ENCODE results near the gene JMJD7. TPM values are rescaled to one million over a fixed set of nuclear protein-coding genes. Genes with fewer than 3 reads are reported as not detected.

The JMJD7 gene
- total RNA-seq, 3 donors from 2014 or later (not counting 1 experiment from before 2014, with no cell fraction given), result 20.3 to 36.4 (median 28.7) TPM

GRCh38 chr15:41790169-41790568, 37.7 kb upstream of the JMJD7 start:
- Mint-ChIP-seq H3K36me3 (no peaks in the 10 kb centered on the region), H3K4me3 (no peak overlapping the region), H3K4me1 (peaks cover 47 to 51% of the 10 kb centered on the region in 2 donors), H3K9me3 (no peaks in the 10 kb centered on the region), H3K27ac (peak overlapping the region; percentile 29 to 74), H3K27me3 (ENCODE audit: low read depth in 2 of 2) (no peaks in the 10 kb centered on the region)
- Histone ChIP-seq H3K4me3 (ENCODE audit: low read length) (no peak overlapping the region), H3K9me3 (ENCODE audit: control insufficient read depth, insufficient read depth, low read length) (no peaks in the 10 kb centered on the region), H3K36me3 (ENCODE audit: control insufficient read depth, insufficient read depth, low read length) (no peaks in the 10 kb centered on the region), H3K4me1 (ENCODE audit: control insufficient read depth, insufficient read depth, low read length) (peaks cover 15% of the 10 kb centered on the region), H3K27me3 (ENCODE audit: control insufficient read depth, insufficient read depth, low read length) (no peaks in the 10 kb centered on the region), H3K27ac (ENCODE audit: low read length) (no peak overlapping the region)
- no peak for TF ChIP-seq CTCF (IDR thresholded peaks at IDR 0.05)
- intact Hi-C loops (cut with micrococcal nuclease), result no loop called here
- ATAC-seq (no peak), DNase-seq (no peak)
- 90% methylated on average over 3 of the region's 3 CpGs for WGBS (ENCODE audit: insufficient coverage)

DNA sequence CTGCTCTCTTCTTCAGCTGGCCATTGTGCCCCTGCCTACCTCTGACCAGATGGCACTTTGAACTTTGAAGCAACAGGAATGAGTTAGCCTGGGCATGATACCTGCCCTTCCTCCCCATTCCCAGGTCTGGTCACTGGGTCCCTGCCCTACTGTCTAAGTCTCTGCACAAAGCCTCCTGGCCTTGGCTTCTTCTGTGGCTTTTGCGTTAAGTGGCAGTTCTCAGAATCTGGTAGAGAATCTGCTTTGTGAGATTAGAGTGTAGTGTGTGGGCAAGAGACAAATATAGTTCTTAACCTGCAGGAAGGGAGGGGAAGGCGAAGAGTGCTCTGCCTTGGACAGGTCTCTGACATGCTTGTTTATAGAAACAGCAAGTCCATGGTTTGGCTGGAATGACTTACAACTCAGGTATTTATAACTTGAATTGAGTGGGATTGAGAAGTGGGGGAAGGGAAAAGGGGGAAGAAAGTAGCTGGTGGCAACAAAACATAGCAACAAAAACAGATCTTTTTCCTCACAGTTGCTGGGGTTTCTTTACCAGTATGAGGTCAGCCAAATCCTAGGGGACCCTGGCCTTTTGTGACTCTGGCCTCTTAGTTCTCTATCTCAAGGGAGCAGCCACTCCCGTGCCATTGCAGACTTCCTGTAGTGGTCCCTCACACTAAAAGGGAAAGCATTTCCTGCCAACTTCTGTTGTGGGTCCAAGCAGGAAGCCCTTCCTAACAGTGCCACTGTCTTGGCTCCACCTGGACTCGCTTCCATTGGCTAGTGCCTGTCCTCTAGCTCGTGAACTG, 36.9 kb upstream of the JMJD7 start:
- Mint-ChIP-seq H3K27me3 (ENCODE audit: low read depth in 2 of 2) (no peaks in the 10 kb centered on the region), H3K4me1 (peaks cover 51 to 52% of the 10 kb centered on the region in 2 donors), H3K9me3 (no peaks in the 10 kb centered on the region), H3K27ac (peak overlapping the region; percentile 61 to 74), H3K36me3 (no peaks in the 10 kb centered on the region), H3K4me3 (peak overlapping the region; percentile 5)
- Histone ChIP-seq H3K27me3 (ENCODE audit: control insufficient read depth, insufficient read depth, low read length) (no peaks in the 10 kb centered on the region), H3K4me3 (ENCODE audit: low read length) (no peak overlapping the region), H3K36me3 (ENCODE audit: control insufficient read depth, insufficient read depth, low read length) (no peaks in the 10 kb centered on the region), H3K9me3 (ENCODE audit: control insufficient read depth, insufficient read depth, low read length) (no peaks in the 10 kb centered on the region), H3K4me1 (ENCODE audit: control insufficient read depth, insufficient read depth, low read length) (peaks cover 15% of the 10 kb centered on the region), H3K27ac (ENCODE audit: low read length) (no peak overlapping the region)
- no peak for TF ChIP-seq CTCF (IDR thresholded peaks at IDR 0.05)
- DNase-seq (no peak), ATAC-seq (peak in 1 of 3 donors; percentile 58)
- WGBS (ENCODE audit: insufficient coverage), result 18% methylated on average over 5 of the region's 5 CpGs
- intact Hi-C loops (cut with micrococcal nuclease), result no loop called here

GRCh38 chr15:41791547-41791937, 36.4 kb upstream of the JMJD7 start:
- Mint-ChIP-seq H3K4me3 (peak overlapping the region; percentile 62), H3K9me3 (no peaks in the 10 kb centered on the region), H3K36me3 (no peaks in the 10 kb centered on the region), H3K4me1 (peaks cover 51 to 57% of the 10 kb centered on the region in 2 donors), H3K27me3 (ENCODE audit: low read depth in 2 of 2) (no peaks in the 10 kb centered on the region), H3K27ac (peak overlapping the region; percentile 61 to 74)
- DNase-seq (no peak), ATAC-seq (no peak)
- H3K27me3 ChIP-seq (ENCODE audit: control insufficient read depth, insufficient read depth, low read length), result no peaks in the 10 kb centered on the region
- H3K4me1 ChIP-seq (ENCODE audit: control insufficient read depth, insufficient read depth, low read length), result peaks cover 15% of the 10 kb centered on the region
- TF ChIP-seq CTCF (IDR thresholded peaks at IDR 0.05), result no peak
- H3K36me3 ChIP-seq (ENCODE audit: control insufficient read depth, insufficient read depth, low read length), result no peaks in the 10 kb centered on the region
- WGBS (ENCODE audit: insufficient coverage), result 95% methylated on average over 4 of the region's 4 CpGs
- intact Hi-C loops (cut with micrococcal nuclease), result no loop called here
- no peak overlapping the region for H3K27ac ChIP-seq (ENCODE audit: low read length)
- no peak overlapping the region for H3K4me3 ChIP-seq (ENCODE audit: low read length)
- no peaks in the 10 kb centered on the region for H3K9me3 ChIP-seq (ENCODE audit: control insufficient read depth, insufficient read depth, low read length)

Measured in natural killer cell (primary cell).